Epithelial cell of alveolus of lung (primary cell): ENCODE results near the gene PSMD7. TPM values are rescaled to one million over a fixed set of nuclear protein-coding genes. Genes with fewer than 3 reads are reported as not detected.

Experiments used
- total RNA-seq: library from RNA; depleted of rRNA; stranded (reverse); fragments of >200 nt; gene quantifications from 2 replicates; pipeline ENCODE4 v1.2.1, GENCODE V29; 2015

PSMD7 gene
- 75.1 and 102 TPM in 2 replicates for total RNA-seq

DNA sequence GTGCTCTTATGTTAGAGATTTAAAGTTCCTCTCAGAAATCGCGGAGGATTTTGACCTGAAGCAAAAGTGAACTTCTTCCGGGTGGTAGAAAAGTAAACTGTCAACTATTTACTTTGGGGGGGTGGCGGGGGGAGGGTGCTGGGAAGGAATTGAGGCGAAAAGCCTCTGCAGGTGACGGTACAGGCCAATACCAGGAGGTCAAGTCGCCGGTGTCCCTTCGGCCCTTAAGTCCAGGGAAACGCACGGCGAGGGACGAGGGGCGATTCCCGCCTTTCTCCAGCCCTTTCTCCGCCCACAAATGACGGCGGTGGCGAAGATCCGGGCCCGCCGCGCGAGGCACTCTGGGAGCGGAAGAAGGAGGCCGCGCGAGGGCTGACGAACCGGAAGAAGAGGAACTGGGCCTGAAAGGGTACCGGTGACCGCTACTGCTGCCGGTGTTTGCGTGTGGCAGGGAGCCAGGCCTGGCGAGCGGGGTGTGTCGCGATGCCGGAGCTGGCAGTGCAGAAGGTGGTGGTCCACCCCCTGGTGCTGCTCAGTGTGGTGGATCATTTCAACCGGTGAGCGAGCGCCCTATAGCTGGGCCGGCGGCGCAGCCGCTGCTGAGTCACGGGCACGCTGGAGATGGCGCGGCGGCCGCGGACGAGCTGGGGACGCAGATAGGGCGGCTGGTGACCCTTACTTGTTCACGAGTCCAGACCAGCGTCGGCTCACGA lies at the start of gene PSMD7:
TSS of gene PSMD7 (plus strand) at position 383 of the 713 bp plus-strand sequence. CDS start at position 484, 101 bp downstream.

Other genes starting within 250 kb of the PSMD7 start
- gene NPIPB15, start 79.5 kb downstream of the PSMD7 start, total RNA-seq: 4.1 TPM in 1 of 2 replicates, not detected in the other
- not detected in 2 replicates for gene CLEC18B, start 124.7 kb downstream of the PSMD7 start, total RNA-seq